Fibroblast of lung (primary cell): ENCODE measurements around the gene MBLAC1. TPM values are rescaled to one million over a fixed set of nuclear protein-coding genes. Genes with fewer than 3 reads are reported as not detected.

Experiments used
- DNase-seq, 2 donors: peaks; one replicate each; pipeline versions ENCODE4 v3.0.0 to v3.0.0-alpha.2; 2010; ENCODE audit warnings: low read depth in 2 of 2
- H2AFZ ChIP-seq: 2 replicates; pipeline ENCODE4 v1.5.1; 2012; ENCODE audit warnings: low read length, control low read depth, inconsistent platforms
- H3K27ac ChIP-seq: 2 replicates; pipeline ENCODE4 v1.5.1; 2011; ENCODE audit warnings: low read length, control low read depth; ENCODE audit not compliant: insufficient read depth
- H3K27me3 ChIP-seq: 2 replicates; pipeline ENCODE4 v1.5.1; 2011; ENCODE audit warnings: mild to moderate bottlenecking, low read length; ENCODE audit not compliant: control insufficient read depth, insufficient read depth
- H3K36me3 ChIP-seq: 2 replicates; pipeline ENCODE4 v1.5.1; 2011; ENCODE audit warnings: low read length; ENCODE audit not compliant: control insufficient read depth, insufficient read depth
- H3K4me1 ChIP-seq: 2 replicates; pipeline ENCODE4 v1.5.1; 2011; ENCODE audit warnings: low read length; ENCODE audit not compliant: control insufficient read depth, insufficient read depth; ENCODE audit errors: extremely low read depth
- H3K4me2 ChIP-seq: 2 replicates; pipeline ENCODE4 v1.5.1; 2011; ENCODE audit warnings: low read length, control low read depth; ENCODE audit not compliant: insufficient read depth; ENCODE audit errors: extremely low read depth
- H3K4me3 ChIP-seq, 4 experiments: fragments of 200-600 bp in 1 of 4; sonication (generic) in 1 of 4; replicated peaks in 1 of 4; 2 replicates each; pipeline ENCODE4 v1.5.1; 2011 to 2016; ENCODE audit warnings: low read length in 4 of 4, low read depth in 3 of 4, mild to moderate bottlenecking in 3 of 4, control low read depth in 2 of 4, inconsistent platforms in 1 of 4, mixed read lengths in 1 of 4; ENCODE audit not compliant: insufficient read depth in 1 of 4; ENCODE audit errors: control extremely low read depth in 1 of 4
- H3K79me2 ChIP-seq: 2 replicates; pipeline ENCODE4 v1.5.1; 2012; ENCODE audit warnings: mild to moderate bottlenecking, low read length, inconsistent platforms; ENCODE audit not compliant: control insufficient read depth, insufficient read depth
- H3K9ac ChIP-seq: 2 replicates; pipeline ENCODE4 v1.5.1; 2011; ENCODE audit warnings: mild to moderate bottlenecking, low read length, control low read depth; ENCODE audit not compliant: insufficient read depth
- H3K9me3 ChIP-seq: 2 replicates; pipeline ENCODE4 v1.5.1; 2012; ENCODE audit warnings: low read depth, low read length; ENCODE audit not compliant: control insufficient read depth, insufficient read depth
- H4K20me1 ChIP-seq: 2 replicates; pipeline ENCODE4 v1.5.1; 2011; ENCODE audit warnings: low read length; ENCODE audit not compliant: control insufficient read depth, insufficient read depth; ENCODE audit errors: extremely low read depth
- EZH2 ChIP-seq: IDR thresholded peaks from 2 replicates; pipeline ENCODE4 v1.5.1; 2012; ENCODE audit warnings: low read length, control low read depth, mild to moderate bottlenecking; ENCODE audit errors: missing control alignments
- polyA plus RNA-seq, 2 donors: library from polyadenylated mRNA; depleted of rRNA in 1 of 2; stranded (reverse) in 1 of 2; unstranded in 1 of 2; fragments of >200 nt; gene quantifications; 2 replicates each; pipeline ENCODE4 v1.2.1, GENCODE V29; 2011 to 2012; ENCODE audit warnings: missing spikeins in 1 of 2
- total RNA-seq: library from RNA; depleted of rRNA; stranded (reverse); fragments of >200 nt; gene quantifications from 2 replicates; pipeline ENCODE4 v1.2.1, GENCODE V29; 2014
- TF ChIP-seq, protein P1 (sequence below), 2 donors: IDR thresholded peaks in 1 of 2; conservative IDR thresholded peaks in 1 of 2; 1 replicate in 1 of 2; 2 replicates in 1 of 2; pipeline ENCODE4 v1.5.1; 2011 to 2012; ENCODE audit warnings: low read length in 2 of 2, control low read depth in 1 of 2, inconsistent platforms in 1 of 2, low read depth in 1 of 2, mild to moderate bottlenecking in 1 of 2

The MBLAC1 gene
- total and polyA plus RNA-seq, 2 donors (not counting 1 experiment from before 2014, with no cell fraction given): 0.75 to 2.5 TPM

DNA sequence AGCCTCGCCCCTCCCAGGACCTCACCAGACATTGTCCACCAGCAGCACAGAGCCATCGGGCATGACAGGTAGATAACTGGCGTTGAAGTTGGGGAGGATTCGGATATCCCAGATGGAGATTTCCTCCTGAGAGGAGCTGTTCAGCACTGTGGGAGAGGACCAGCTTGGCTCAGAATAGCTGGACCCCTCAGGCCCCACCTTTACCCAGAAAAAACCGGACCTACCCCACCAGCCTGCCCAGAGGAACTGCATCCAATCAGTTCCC lies 30.2 kb downstream of the MBLAC1 start:
- H3K27me3 ChIP-seq: no peaks in the 10 kb centered on the region
- H3K9me3 ChIP-seq: no peaks in the 10 kb centered on the region
- peak overlapping the region in 2 of 4 experiments; percentile 69 to 84 for H3K4me3 ChIP-seq
- H3K4me1 ChIP-seq: peaks cover 4% of the 10 kb centered on the region
- no peak overlapping the region for H3K27ac ChIP-seq
- TF ChIP-seq EZH2: no peak
- TF ChIP-seq, protein P1, sequence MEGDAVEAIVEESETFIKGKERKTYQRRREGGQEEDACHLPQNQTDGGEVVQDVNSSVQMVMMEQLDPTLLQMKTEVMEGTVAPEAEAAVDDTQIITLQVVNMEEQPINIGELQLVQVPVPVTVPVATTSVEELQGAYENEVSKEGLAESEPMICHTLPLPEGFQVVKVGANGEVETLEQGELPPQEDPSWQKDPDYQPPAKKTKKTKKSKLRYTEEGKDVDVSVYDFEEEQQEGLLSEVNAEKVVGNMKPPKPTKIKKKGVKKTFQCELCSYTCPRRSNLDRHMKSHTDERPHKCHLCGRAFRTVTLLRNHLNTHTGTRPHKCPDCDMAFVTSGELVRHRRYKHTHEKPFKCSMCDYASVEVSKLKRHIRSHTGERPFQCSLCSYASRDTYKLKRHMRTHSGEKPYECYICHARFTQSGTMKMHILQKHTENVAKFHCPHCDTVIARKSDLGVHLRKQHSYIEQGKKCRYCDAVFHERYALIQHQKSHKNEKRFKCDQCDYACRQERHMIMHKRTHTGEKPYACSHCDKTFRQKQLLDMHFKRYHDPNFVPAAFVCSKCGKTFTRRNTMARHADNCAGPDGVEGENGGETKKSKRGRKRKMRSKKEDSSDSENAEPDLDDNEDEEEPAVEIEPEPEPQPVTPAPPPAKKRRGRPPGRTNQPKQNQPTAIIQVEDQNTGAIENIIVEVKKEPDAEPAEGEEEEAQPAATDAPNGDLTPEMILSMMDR (conservative IDR thresholded peaks at IDR 0.05 in 1 of 2, IDR thresholded peaks at IDR 0.05 in 1 of 2; ENCODE audit: low read depth in 1 of 2, low read length in 2 of 2): peak in 1 of 2 donors; percentile 0
- H3K79me2 ChIP-seq: peaks cover 8% of the 10 kb centered on the region
- H3K9ac ChIP-seq: no peak overlapping the region
- H2AFZ ChIP-seq: no peak overlapping the region
- peaks cover 19% of the 10 kb centered on the region for H3K36me3 ChIP-seq
- H3K4me2 ChIP-seq: no peak overlapping the region
- DNase-seq: no peak
- no peaks in the 10 kb centered on the region for H4K20me1 ChIP-seq

DNA sequence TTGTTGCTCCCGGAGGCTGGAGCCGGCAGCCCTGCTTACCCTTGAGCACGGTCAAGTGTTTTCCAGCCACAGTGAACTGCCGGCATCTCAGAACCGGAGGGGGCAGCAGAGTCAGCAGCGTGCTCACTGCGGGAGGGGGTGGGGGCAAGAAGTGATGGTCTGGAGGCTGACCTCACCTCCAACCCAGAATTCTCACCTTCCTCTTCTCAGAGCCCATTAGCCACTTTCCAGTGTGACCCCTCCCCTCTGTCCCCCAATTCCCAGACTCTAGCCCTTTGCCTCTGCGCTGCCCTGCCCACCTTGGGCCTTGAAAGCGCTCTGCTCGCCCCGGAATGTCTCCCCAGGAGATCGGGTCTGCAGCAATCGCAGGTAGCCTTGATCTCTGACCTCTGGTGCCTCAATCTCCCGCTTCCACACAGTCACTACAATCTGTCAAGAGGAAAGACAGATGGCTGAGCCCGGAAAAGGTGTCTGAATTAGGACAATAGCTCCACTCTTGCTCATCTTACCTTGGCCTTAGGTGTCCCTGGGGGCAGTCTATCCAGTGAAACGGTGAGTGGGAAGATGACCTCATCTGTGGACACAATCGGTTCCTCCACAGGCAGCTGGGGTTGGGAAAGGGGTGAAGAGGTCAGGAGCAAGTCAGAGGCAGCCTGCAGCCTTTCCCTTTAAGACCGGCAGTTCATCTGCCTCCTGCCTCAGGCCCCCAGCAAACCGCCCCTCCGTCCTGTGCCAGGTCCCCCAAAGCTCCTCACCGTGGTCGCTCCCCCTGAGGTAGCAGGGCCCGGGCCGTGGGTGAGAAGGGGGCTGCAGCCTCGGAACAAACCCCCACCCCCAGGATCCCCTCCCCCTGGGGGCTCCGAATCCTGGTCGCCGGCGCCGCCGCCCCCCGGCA lies 30.8 kb downstream of the MBLAC1 start:
- Histone ChIP-seq H3K36me3 (peaks cover 19% of the 10 kb centered on the region), H3K27me3 (no peaks in the 10 kb centered on the region), H3K9me3 (no peaks in the 10 kb centered on the region), H3K4me2 (peak overlapping the region; percentile 90), H3K27ac (peak overlapping the region; percentile 68), H3K4me3 (peak overlapping the region; percentile 57 to 84 (median 70)), H3K9ac (peak overlapping the region; percentile 81), H3K79me2 (peaks cover 8% of the 10 kb centered on the region), H2AFZ (no peak overlapping the region), H3K4me1 (peaks cover 4% of the 10 kb centered on the region), H4K20me1 (no peaks in the 10 kb centered on the region)
- TF ChIP-seq, protein P1 (conservative IDR thresholded peaks at IDR 0.05 in 1 of 2, IDR thresholded peaks at IDR 0.05 in 1 of 2; ENCODE audit: low read depth in 1 of 2, low read length in 2 of 2): peak in 1 of 2 donors; percentile 18
- no peak for TF ChIP-seq EZH2
- DNase-seq: peak; percentile 48 to 64

DNA sequence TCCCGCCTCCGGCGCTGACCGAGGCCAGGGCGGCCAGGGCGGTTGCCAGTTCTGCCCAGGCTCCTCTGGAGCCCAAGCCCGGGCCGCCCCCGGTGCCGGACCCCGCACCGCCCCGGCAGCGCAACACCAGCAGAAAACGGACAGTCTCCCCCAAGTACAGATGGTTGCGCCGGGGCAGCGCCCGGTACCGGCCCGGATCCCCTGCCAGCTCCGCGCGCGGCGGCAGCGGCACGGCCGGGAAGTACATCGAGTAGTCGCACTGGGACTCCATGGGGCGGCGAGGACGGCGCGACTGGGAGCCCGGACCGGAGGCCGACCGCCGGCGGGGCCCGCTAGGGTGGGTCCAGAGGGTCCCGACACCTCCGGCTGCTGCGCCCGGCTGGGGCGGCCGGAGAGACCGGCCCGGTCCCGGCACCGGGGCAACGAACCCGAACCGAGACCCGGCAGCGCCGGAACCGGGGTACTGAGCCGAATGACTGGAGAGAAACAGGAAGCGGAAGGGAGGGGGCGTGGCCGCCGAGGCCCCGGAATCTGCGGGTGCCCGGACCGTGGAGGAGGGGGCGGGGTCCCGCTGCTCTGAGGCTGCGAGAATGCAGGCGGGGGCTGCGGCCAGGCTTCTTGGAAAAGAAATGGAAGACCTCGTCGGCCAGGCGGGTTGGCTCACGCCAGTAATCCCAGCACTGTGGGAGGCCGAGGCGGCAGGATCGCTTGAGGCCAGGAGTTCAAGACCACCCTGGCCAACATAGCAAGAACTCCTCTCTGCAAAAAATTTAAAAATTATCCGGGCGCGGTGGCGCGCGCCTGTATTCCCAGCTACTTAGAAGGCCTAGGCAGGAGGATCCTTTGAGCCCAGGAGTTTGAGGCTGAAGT lies 31.7 kb downstream of the MBLAC1 start, which contains the start of gene TRAPPC14:
Gene TRAPPC14, minus strand, starts transcription at position 495 of the 870 bp plus-strand sequence. Its CDS starts 224 bp downstream, at position 271.
- H3K36me3 ChIP-seq: peaks cover 19% of the 10 kb centered on the region
- peaks cover 4% of the 10 kb centered on the region for H3K4me1 ChIP-seq
- TF ChIP-seq, protein P1 (conservative IDR thresholded peaks at IDR 0.05 in 1 of 2, IDR thresholded peaks at IDR 0.05 in 1 of 2; ENCODE audit: low read depth in 1 of 2, low read length in 2 of 2): no peak
- TF ChIP-seq EZH2: no peak
- peaks cover 8% of the 10 kb centered on the region for H3K79me2 ChIP-seq
- peak within 1 kb of the TSS; percentile 90 for H3K4me2 ChIP-seq
- H3K9me3 ChIP-seq: no peaks in the 10 kb centered on the region
- H4K20me1 ChIP-seq: no peaks in the 10 kb centered on the region
- no peaks in the 10 kb centered on the region for H3K27me3 ChIP-seq
- peak within 1 kb of the TSS; percentile 81 for H3K9ac ChIP-seq
- peak; percentile 71 to 80 for DNase-seq
- peak within 1 kb of the TSS; percentile 67 to 84 (median 70) for H3K4me3 ChIP-seq
- H2AFZ ChIP-seq: peak within 1 kb of the TSS; percentile 57
- peak within 1 kb of the TSS; percentile 68 for H3K27ac ChIP-seq
